ENCODE results near the gene CCDC178.

Gene CCDC178

DNA sequence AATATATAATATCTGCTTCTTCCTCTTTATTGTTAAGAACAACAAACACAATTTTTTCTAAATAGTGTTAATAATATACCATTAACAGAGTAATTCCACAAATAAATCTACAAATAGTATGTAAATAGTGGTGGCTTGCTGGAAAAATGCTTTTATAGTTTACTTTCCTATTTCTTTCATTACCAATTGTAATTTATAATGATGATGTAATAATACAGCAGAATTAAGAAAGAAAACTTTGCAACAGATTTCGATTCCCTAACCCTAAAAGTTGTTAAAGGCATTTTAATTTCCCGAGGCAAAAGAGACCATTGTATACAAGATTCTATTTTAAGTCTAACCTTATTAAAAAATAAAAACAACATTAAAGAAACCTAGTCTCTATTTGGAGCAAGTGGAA is 307.9 kb downstream of the CCDC178 start:
- no peak for DNase-seq (ENCODE audit: low read depth in 2 of 2)

GRCh38 chr18:33128581-33128980 is 311.9 kb downstream of the CCDC178 start:
- DNase-seq (ENCODE audit: low read depth in 2 of 2) = no peak

- DNase-seq (ENCODE audit: low read depth in 2 of 2) = no peak
Measured at GRCh38 chr18:33123862-33124518, 316.5 kb downstream of the CCDC178 start.

GRCh38 chr18:33116376-33116775 is 324.1 kb downstream of the CCDC178 start:
- no peak for DNase-seq (ENCODE audit: low read depth in 2 of 2)

GRCh38 chr18:33115917-33116316 is 324.6 kb downstream of the CCDC178 start:
- no peak for DNase-seq (ENCODE audit: low read depth in 2 of 2)

DNA sequence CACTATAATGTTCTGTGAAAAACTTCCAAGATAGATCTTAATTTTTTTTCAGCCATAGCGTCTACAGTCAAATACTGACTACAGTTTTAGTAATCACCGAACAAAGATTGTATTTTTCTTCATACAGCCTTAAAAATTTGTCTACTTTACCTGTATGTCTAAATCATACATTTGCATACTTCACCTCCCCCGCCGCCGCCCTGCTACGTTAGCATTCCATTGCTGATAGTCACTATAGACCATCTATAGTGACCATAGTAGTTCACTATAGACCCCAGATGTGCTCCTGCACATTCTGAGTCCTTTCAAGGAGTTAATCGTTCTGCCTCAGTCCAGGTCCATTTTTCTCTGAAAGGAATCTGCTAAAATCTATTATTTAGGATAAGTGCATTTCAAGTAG is 325.0 kb downstream of the CCDC178 start:
- DNase-seq (ENCODE audit: low read depth in 2 of 2) = no peak

GRCh38 chr18:33114749-33115148 is 325.8 kb downstream of the CCDC178 start:
- DNase-seq (ENCODE audit: low read depth in 2 of 2) = no peak

- no peak for DNase-seq (ENCODE audit: low read depth in 2 of 2)
Measured at GRCh38 chr18:33113416-33113815, 327.1 kb downstream of the CCDC178 start.

DNA sequence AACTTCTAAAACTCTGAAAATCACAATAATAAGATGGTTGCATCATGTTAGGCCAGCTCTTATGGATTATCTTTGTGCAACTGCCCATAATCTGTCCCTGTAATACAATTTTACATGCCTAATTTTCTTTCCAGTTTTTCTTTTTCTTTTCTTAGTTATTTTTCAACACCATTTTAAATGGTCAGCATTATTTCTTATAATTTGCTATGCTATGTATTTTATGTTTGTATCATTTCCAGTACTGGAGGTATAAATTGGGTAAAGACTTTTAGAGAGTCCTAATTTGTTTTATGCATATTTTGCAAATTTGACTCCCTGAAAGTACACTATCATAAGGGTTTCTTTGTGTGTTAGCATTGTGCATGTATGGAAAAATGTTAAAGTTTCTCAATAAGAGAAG is 333.0 kb downstream of the CCDC178 start:
- no peak for DNase-seq (ENCODE audit: low read depth in 2 of 2)

DNA sequence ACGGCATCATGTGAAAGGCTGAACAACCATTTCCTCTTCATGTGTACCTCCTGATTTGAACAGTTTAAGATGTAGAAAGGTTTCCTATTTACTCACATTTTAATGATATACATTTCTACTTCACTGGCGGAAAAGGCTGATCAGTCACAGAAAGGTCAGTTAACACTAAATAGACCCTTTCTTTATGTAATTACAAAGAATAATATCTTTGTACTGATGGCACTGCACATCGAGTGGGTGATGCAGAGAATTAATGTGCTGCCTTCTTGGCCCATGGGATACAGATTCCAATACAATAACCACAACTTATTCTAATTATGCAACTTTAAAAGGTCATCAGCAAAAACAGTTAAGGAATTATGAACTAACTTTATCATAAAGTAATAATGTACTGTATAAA is 339.2 kb downstream of the CCDC178 start:
- no peak for DNase-seq (ENCODE audit: low read depth in 2 of 2)

DNA sequence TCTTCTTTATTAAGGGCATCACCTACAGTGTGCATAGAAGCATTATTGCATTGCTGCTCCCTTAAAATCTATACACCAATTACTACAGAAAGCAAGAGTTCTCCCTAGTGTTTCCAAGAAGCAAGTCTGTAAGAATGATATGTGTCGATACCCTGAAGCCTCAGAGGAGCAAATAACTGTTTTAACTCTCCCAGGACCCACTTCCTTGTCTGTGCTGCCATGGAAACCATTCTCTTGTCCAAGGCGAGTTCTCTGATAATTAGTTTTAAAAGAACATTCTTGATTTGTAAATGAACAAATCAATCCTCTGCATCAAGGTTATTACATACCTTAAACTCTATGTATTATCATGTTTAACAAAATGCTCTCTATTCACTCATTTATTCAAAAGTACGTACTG is 340.9 kb downstream of the CCDC178 start:
- DNase-seq (ENCODE audit: low read depth in 2 of 2) = no peak

DNA sequence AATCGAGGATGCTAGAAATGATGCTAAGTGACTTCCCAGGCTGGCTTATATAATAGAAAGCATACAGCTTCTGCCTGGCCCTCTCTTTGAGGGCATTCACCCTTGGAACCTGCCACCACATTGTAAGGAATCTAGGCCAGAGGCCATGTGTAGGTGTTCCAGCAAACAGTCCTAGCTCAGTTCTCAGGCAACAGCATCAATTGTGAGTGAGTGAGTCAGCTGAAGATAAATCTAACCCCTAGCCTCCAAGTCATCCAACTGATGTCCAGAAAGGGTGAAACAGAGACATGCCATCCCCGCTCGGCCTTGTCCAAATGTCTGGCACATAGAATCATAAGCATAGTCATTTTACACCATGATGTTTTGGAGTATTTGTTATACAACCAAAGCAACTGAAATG is 343.4 kb downstream of the CCDC178 start:
- DNase-seq (ENCODE audit: low read depth in 2 of 2) = no peak

DNA sequence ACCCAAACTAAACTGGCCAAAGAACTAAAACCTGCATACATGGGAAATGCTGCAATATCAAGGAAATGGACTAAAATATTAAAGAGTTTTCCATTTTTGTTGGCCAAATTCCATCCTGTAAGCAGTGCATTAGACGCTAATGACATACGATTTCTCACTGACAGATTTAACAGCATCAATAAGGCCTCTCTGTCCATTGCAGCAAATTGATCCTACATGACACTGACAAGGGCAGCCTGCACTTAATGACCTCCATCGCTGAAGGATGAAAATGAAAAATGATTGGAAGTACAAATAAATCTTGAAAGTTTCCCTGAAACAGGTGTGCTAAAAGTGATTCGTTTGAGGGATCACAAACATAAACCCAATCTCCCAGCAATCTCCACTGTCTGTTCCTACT is 350.1 kb downstream of the CCDC178 start:
- DNase-seq (ENCODE audit: low read depth in 2 of 2) = no peak

DNA sequence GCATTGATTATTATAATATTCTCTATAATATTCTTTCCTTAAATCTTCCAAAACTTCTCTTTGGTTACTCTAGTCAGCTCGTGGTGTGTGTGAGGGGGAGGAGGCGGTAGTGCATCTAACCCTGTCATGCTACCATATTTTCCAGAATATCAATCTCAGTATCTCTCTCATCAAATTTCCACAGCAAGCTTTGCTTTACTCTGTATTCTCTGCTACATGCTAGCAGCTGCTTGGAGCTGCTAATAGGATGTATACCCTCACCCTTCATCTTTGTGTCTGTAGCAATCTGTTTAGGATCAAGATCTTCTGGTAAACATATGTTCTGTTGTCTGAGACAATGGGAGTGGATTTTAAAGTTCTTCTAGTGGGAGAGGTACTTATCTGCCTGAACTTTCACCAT is 363.9 kb downstream of the CCDC178 start:
- no peak for DNase-seq (ENCODE audit: low read depth in 2 of 2)

DNA sequence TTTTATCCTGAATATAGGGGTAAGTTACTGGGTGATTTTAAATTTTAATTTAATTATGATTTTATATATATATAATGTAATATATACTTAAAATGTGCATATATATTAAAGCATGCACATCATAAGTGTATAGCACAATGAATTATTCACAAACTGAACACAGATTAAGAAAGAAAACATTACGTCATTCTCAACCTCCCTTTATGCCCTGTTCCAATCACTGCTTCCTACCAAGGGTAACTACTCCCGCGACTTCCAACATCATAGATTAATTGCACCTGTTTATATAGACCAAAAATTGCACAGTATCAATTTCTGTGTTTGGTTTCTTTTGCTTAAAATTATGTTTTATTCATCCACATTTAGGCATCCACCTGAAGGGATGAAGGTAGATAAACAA is 366.4 kb downstream of the CCDC178 start:
- no peak for DNase-seq (ENCODE audit: low read depth in 2 of 2)

- no peak for DNase-seq (ENCODE audit: low read depth in 2 of 2)
Measured at GRCh38 chr18:33062834-33063364, 377.6 kb downstream of the CCDC178 start.

DNA sequence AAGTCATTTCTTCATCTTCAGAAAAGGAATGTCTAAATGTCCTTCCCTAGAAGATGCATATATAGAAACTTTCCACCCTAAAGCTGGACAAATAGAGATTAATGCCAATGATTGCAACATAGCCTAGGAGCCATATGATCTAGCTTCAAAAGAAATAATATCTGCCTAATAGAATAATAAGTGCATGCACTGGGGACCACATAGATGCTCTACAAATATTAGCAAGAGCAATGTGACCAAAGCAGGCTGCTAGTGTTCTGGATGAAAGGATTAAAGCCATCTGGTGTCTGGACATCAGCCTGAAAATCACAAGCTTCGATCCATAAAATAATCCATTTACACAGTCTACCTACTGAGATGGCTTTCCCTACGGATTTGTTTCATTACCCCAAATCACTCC is 387.6 kb downstream of the CCDC178 start:
- DNase-seq (ENCODE audit: low read depth in 2 of 2) = no peak

GRCh38 chr18:33051407-33051806 is 389.1 kb downstream of the CCDC178 start:
- DNase-seq (ENCODE audit: low read depth in 2 of 2) = no peak

GRCh38 chr18:33040213-33040612 is 400.3 kb downstream of the CCDC178 start:
- no peak for DNase-seq (ENCODE audit: low read depth in 2 of 2)

GRCh38 chr18:33034945-33035344 is 405.6 kb downstream of the CCDC178 start:
- no peak for DNase-seq (ENCODE audit: low read depth in 2 of 2)

- DNase-seq (ENCODE audit: low read depth in 2 of 2) = no peak
Measured at GRCh38 chr18:33034212-33034611, 406.3 kb downstream of the CCDC178 start.

GRCh38 chr18:33022370-33022769 is 418.2 kb downstream of the CCDC178 start:
- DNase-seq (ENCODE audit: low read depth in 2 of 2) = no peak

DNA sequence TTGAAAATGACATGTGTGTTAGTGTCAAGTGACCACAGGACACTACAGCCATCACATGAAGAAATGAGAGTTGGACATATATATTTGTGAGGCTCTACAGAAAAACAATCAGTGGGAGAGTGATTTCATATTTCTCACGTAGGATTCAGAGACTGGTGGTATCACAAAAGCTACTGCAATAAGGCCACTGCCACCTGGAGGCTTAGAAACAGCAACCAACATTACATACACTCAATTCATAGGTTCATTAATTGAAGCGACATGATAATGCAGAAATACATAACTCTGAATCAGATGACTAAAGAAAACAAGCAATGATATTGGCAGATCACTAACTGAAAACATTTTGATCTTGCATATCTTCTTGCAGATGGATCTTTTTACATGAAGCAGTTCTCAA is 419.6 kb downstream of the CCDC178 start:
- no peak for DNase-seq (ENCODE audit: low read depth in 2 of 2)

Measured in fibroblast of skin of left biceps (primary cell).